K562 (cell line): ENCODE results near the gene MBD3. TPM values are rescaled to one million over a fixed set of nuclear protein-coding genes. Genes with fewer than 3 reads are reported as not detected.

Experiments used
- ARID2 ChIP-seq: fragments of 450-650 bp; IDR thresholded peaks from 2 replicates; pipeline ENCODE4 v1.6.1; 2017; ENCODE audit warnings: antibody characterized with exemption, mild to moderate bottlenecking
- CCAR2 ChIP-seq: fragments of 200-400 bp; formaldehyde crosslinking; IDR thresholded peaks from 2 replicates; pipeline ENCODE4 v1.6.1; 2017; ENCODE audit warnings: mild to moderate bottlenecking, low read depth, low read length
- DMBX1 ChIP-seq: fragments of 250-450 bp; sonication (Bioruptor Pico); IDR thresholded peaks from 2 replicates; pipeline ENCODE4 v1.8.0; 2022; ENCODE audit warnings: inconsistent platforms, mild to moderate bottlenecking, moderate library complexity, borderline replicate concordance
- ERF ChIP-seq: fragments of 450-650 bp; formaldehyde crosslinking; IDR thresholded peaks from 2 replicates; pipeline ENCODE4 v1.4.0; 2020; ENCODE audit warnings: mild to moderate bottlenecking, mixed read lengths
- HDGF ChIP-seq: fragments of 450-650 bp; IDR thresholded peaks from 2 replicates; pipeline ENCODE4 v1.6.1; 2016
- REST ChIP-seq, 2 experiments: fragments of 450-650 bp; formaldehyde crosslinking in 1 of 2; IDR thresholded peaks; 2 replicates each; pipeline versions ENCODE4 v1.4.0 to v1.6.1; 2014 to 2020; ENCODE audit warnings: mild to moderate bottlenecking in 2 of 2, borderline replicate concordance in 1 of 2, low read depth in 1 of 2
- STAG1 ChIP-seq: sonication (generic); formaldehyde crosslinking; IDR thresholded peaks from 2 replicates; pipeline ENCODE4 v1.5.0; 2020; ENCODE audit warnings: missing genetic modification reagents, borderline replicate concordance
- TCF7L2 ChIP-seq: fragments of 150-350 bp; IDR thresholded peaks from 2 replicates; pipeline ENCODE4 v1.6.1; 2016; ENCODE audit warnings: low read depth, mild to moderate bottlenecking, low read length, moderate library complexity
- ZBTB7A ChIP-seq: IDR thresholded peaks from 2 replicates; pipeline ENCODE4 v1.6.1; 2011; ENCODE audit warnings: low read depth, mild to moderate bottlenecking, low read length, moderate library complexity, borderline replicate concordance; ENCODE audit not compliant: control insufficient read depth
- ZNF318 ChIP-seq, 2 experiments: fragments of 450-650 bp; IDR thresholded peaks; 2 replicates each; pipeline ENCODE4 v1.6.1; 2016; ENCODE audit warnings: mild to moderate bottlenecking in 2 of 2, borderline replicate concordance in 1 of 2, low read depth in 1 of 2, moderate library complexity in 1 of 2
- polyA plus RNA-seq, 8 experiments: library from polyadenylated mRNA; depleted of rRNA in 4 of 8; stranded (reverse) in 5 of 8; unstranded in 3 of 8; fragments of >200 nt; fragmentation: Nextera tagmentation in 2 of 8; fragmentation: Illumina TruSeq in 1 of 8; extraction: Ambion mirVana in 2 of 8; extraction: Trizol in 1 of 8; gene quantifications; 2 replicates each; pipeline versions ENCODE4 v1.2.1 to v1.2.3, GENCODE V29; 2011 to 2014; ENCODE audit warnings: inconsistent platforms in 1 of 8, missing spikeins in 1 of 8
- total RNA-seq, 7 experiments: library from RNA; depleted of rRNA in 6 of 7; stranded (reverse); fragments of >200 nt in 6 of 7; fragmentation: Illumina TruSeq in 2 of 7; extraction: Trizol in 2 of 7; gene quantifications; 2 replicates each; pipeline versions ENCODE4 v1.2.1 to v1.2.3, GENCODE V29; 2011 to 2021; ENCODE audit warnings: low replicate concordance in 1 of 7

MBD3 gene
- total and polyA plus RNA-seq, 9 of the 15 experiments (the other 6 are each of a cell fraction or from before 2014, with no cell fraction given), result 0.24 to 137 (median 30.9) TPM

DNA sequence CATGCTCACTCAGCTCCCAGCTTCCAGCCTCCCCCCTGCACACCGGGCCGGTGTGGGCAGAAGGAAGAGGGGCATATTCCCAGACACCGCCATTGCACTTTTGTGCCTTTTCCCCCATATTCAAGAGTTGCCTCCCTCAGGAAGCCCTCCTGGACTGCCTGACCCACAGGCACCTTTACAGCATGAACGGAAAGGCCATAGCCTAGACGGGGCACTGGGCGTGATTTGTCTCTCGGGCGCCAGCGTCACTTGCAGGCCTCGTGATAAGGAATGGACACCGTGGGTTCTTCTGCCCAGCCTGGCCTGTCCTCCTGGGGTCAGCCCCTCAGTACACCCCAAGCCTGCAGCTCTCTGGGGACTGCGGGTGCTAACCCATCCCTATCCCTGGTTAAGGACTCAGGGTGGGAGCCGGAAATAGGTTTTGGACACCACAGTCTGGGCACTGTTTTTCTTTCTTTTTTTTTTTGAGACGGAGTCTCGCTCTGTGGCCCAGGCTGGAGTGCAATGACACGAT is 13.5 kb upstream of the MBD3 start (continued):
- peak; percentile 96 for TF ChIP-seq HDGF
- TF ChIP-seq DMBX1, result peak; percentile 69; the same call in 1 of the 2 replicates
- TF ChIP-seq CCAR2, result no peak
- no peak for TF ChIP-seq ZBTB7A
- TF ChIP-seq STAG1 (CRISPR knock-in tag), result 0 out of 2 replicates have a peak, but pooled peaks have one; percentile 6
- no peak for TF ChIP-seq TCF7L2
- TF ChIP-seq ERF (CRISPR knock-in tag), result peak; percentile 62; the same call in 1 of the 2 replicates
- no peak for TF ChIP-seq REST (IDR thresholded peaks at IDR 0.05; ENCODE audit: borderline replicate concordance)
- TF ChIP-seq REST (CRISPR knock-in tag; IDR thresholded peaks at IDR 0.05; ENCODE audit: low read depth), result no peak
- TF ChIP-seq ZNF318 (IDR thresholded peaks at IDR 0.05; ENCODE audit: borderline replicate concordance in 1 of 2, low read depth in 1 of 2), result 0 out of 4 replicates have a peak, but pooled peaks of 1 of the 2 experiments have one; percentile 11
- 0 out of 2 replicates have a peak, but pooled peaks have one; percentile 32 for TF ChIP-seq ARID2
